Fibroblast of lung (primary cell): ENCODE measurements around the gene RNF2. TPM values are rescaled to one million over a fixed set of nuclear protein-coding genes. Genes with fewer than 3 reads are reported as not detected.

ENCODE experiments used
- DNase-seq, 2 donors: peaks; one replicate each; pipeline versions ENCODE4 v3.0.0 to v3.0.0-alpha.2; 2010; ENCODE audit warnings: low read depth in 2 of 2
- H2AFZ ChIP-seq: 2 replicates; pipeline ENCODE4 v1.5.1; 2012; ENCODE audit warnings: low read length, control low read depth, inconsistent platforms
- H3K27ac ChIP-seq: 2 replicates; pipeline ENCODE4 v1.5.1; 2011; ENCODE audit warnings: low read length, control low read depth; ENCODE audit not compliant: insufficient read depth
- H3K27me3 ChIP-seq: 2 replicates; pipeline ENCODE4 v1.5.1; 2011; ENCODE audit warnings: mild to moderate bottlenecking, low read length; ENCODE audit not compliant: control insufficient read depth, insufficient read depth
- H3K36me3 ChIP-seq: 2 replicates; pipeline ENCODE4 v1.5.1; 2011; ENCODE audit warnings: low read length; ENCODE audit not compliant: control insufficient read depth, insufficient read depth
- H3K4me1 ChIP-seq: 2 replicates; pipeline ENCODE4 v1.5.1; 2011; ENCODE audit warnings: low read length; ENCODE audit not compliant: control insufficient read depth, insufficient read depth; ENCODE audit errors: extremely low read depth
- H3K4me2 ChIP-seq: 2 replicates; pipeline ENCODE4 v1.5.1; 2011; ENCODE audit warnings: low read length, control low read depth; ENCODE audit not compliant: insufficient read depth; ENCODE audit errors: extremely low read depth
- H3K4me3 ChIP-seq, 4 experiments: fragments of 200-600 bp in 1 of 4; sonication (generic) in 1 of 4; replicated peaks in 1 of 4; 2 replicates each; pipeline ENCODE4 v1.5.1; 2011 to 2016; ENCODE audit warnings: low read length in 4 of 4, low read depth in 3 of 4, mild to moderate bottlenecking in 3 of 4, control low read depth in 2 of 4, inconsistent platforms in 1 of 4, mixed read lengths in 1 of 4; ENCODE audit not compliant: insufficient read depth in 1 of 4; ENCODE audit errors: control extremely low read depth in 1 of 4
- H3K79me2 ChIP-seq: 2 replicates; pipeline ENCODE4 v1.5.1; 2012; ENCODE audit warnings: mild to moderate bottlenecking, low read length, inconsistent platforms; ENCODE audit not compliant: control insufficient read depth, insufficient read depth
- H3K9ac ChIP-seq: 2 replicates; pipeline ENCODE4 v1.5.1; 2011; ENCODE audit warnings: mild to moderate bottlenecking, low read length, control low read depth; ENCODE audit not compliant: insufficient read depth
- H3K9me3 ChIP-seq: 2 replicates; pipeline ENCODE4 v1.5.1; 2012; ENCODE audit warnings: low read depth, low read length; ENCODE audit not compliant: control insufficient read depth, insufficient read depth
- H4K20me1 ChIP-seq: 2 replicates; pipeline ENCODE4 v1.5.1; 2011; ENCODE audit warnings: low read length; ENCODE audit not compliant: control insufficient read depth, insufficient read depth; ENCODE audit errors: extremely low read depth
- CTCF ChIP-seq, 2 donors: IDR thresholded peaks in 1 of 2; conservative IDR thresholded peaks in 1 of 2; 1 replicate in 1 of 2; 2 replicates in 1 of 2; pipeline ENCODE4 v1.5.1; 2011 to 2012; ENCODE audit warnings: low read length in 2 of 2, control low read depth in 1 of 2, inconsistent platforms in 1 of 2, low read depth in 1 of 2, mild to moderate bottlenecking in 1 of 2
- EZH2 ChIP-seq: IDR thresholded peaks from 2 replicates; pipeline ENCODE4 v1.5.1; 2012; ENCODE audit warnings: low read length, control low read depth, mild to moderate bottlenecking; ENCODE audit errors: missing control alignments
- polyA plus RNA-seq, 2 donors: library from polyadenylated mRNA; depleted of rRNA in 1 of 2; stranded (reverse) in 1 of 2; unstranded in 1 of 2; fragments of >200 nt; gene quantifications; 2 replicates each; pipeline ENCODE4 v1.2.1, GENCODE V29; 2011 to 2012; ENCODE audit warnings: missing spikeins in 1 of 2
- total RNA-seq: library from RNA; depleted of rRNA; stranded (reverse); fragments of >200 nt; gene quantifications from 2 replicates; pipeline ENCODE4 v1.2.1, GENCODE V29; 2014

The RNF2 gene
- total and polyA plus RNA-seq, 2 donors (not counting 1 experiment from before 2014, with no cell fraction given): 19.7 to 40.6 TPM

DNA sequence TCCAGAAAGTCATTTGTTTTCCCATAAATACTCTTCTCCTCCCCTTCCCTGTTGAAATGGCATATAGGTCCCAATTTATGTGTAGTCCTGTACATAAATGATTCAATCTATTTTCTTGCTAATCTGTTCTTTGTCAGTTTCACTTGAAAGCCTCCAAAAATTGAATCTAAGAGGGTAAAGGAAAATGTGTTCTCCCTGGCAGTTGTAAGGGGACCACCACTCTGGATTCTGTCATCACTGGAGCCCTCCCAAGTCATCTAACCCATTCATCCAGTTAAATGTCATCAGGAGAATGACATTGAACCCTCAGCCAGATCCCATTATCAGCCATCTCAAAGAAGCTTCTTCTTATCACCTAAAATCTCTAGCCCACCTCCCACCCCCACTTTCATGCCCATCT lies 35.0 kb upstream of the RNF2 start:
- Histone ChIP-seq H3K27me3 (no peaks in the 10 kb centered on the region), H3K9me3 (no peaks in the 10 kb centered on the region), H3K79me2 (no peaks in the 10 kb centered on the region), H3K9ac (no peak overlapping the region), H3K4me3 (no peak overlapping the region), H2AFZ (no peak overlapping the region), H3K4me1 (no peaks in the 10 kb centered on the region), H3K36me3 (no peaks in the 10 kb centered on the region), H3K27ac (no peak overlapping the region), H3K4me2 (no peak overlapping the region), H4K20me1 (no peaks in the 10 kb centered on the region)
- TF ChIP-seq EZH2: no peak
- TF ChIP-seq CTCF (conservative IDR thresholded peaks at IDR 0.05 in 1 of 2, IDR thresholded peaks at IDR 0.05 in 1 of 2; ENCODE audit: low read depth in 1 of 2, low read length in 2 of 2): no peak
- DNase-seq: no peak

- Histone ChIP-seq H3K36me3 (no peaks in the 10 kb centered on the region), H3K4me3 (no peak overlapping the region), H4K20me1 (no peaks in the 10 kb centered on the region), H3K9me3 (no peaks in the 10 kb centered on the region), H3K9ac (no peak overlapping the region), H3K79me2 (no peaks in the 10 kb centered on the region), H3K27me3 (no peaks in the 10 kb centered on the region), H3K4me2 (no peak overlapping the region), H2AFZ (no peak overlapping the region), H3K27ac (no peak overlapping the region), H3K4me1 (peaks cover 5% of the 10 kb centered on the region)
- TF ChIP-seq CTCF (conservative IDR thresholded peaks at IDR 0.05 in 1 of 2, IDR thresholded peaks at IDR 0.05 in 1 of 2; ENCODE audit: low read depth in 1 of 2, low read length in 2 of 2) (no peak), EZH2 (no peak)
- no peak for DNase-seq
Measured at GRCh38 chr1:185014941-185015340, 30.4 kb upstream of the RNF2 start.

DNA sequence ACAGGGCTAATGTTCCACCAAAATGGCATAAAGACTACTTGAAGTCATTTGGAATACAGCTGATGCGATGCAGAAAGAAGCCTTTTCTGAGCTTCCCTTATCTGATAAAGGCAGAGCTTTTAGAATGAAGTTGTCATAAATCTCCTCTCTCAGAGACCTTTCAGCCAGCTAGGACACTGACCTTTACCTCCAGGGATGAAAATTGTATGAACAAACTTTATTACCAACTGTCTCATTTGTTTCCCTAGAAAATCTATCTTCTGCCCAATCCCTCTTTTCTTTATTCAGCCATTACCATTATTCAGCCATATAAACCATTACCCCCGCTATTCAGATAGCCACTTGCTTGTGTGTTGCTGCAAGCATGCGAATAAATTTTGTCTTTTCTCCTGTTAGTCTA lies 29.7 kb upstream of the RNF2 start:
- Histone ChIP-seq H3K9ac (no peak overlapping the region), H3K9me3 (no peaks in the 10 kb centered on the region), H3K4me2 (no peak overlapping the region), H3K4me1 (peaks cover 5% of the 10 kb centered on the region), H3K36me3 (no peaks in the 10 kb centered on the region), H4K20me1 (no peaks in the 10 kb centered on the region), H3K27me3 (no peaks in the 10 kb centered on the region), H3K27ac (no peak overlapping the region), H3K79me2 (no peaks in the 10 kb centered on the region), H2AFZ (no peak overlapping the region), H3K4me3 (no peak overlapping the region)
- DNase-seq: no peak
- TF ChIP-seq EZH2 (no peak), CTCF (conservative IDR thresholded peaks at IDR 0.05 in 1 of 2, IDR thresholded peaks at IDR 0.05 in 1 of 2; ENCODE audit: low read depth in 1 of 2, low read length in 2 of 2) (no peak)
